SU-DHL-6 (cell line): ENCODE data around the gene SIK2.

Experiments
- CTCF ChIP-seq: fragments of 200-600 bp; sonication (generic); IDR thresholded peaks from one replicate; pipeline ENCODE4 v1.5.1; 2017; ENCODE audit warnings: antibody characterized with exemption, mild to moderate bottlenecking, low read length, moderate library complexity; ENCODE audit not compliant: insufficient read depth, poor library complexity, severe bottlenecking
- EZH2phosphoT487 ChIP-seq: fragments of 200-600 bp; sonication (generic), shearing (Covaris generic); conservative IDR thresholded peaks from 2 replicates; pipeline ENCODE4 v1.6.1; 2018; ENCODE audit warnings: mild to moderate bottlenecking, antibody characterized with exemption, low read length, moderate library complexity, mixed read lengths

GRCh38 chr11:111776398-111777093 lies 174.3 kb downstream of the SIK2 start:
- TF ChIP-seq CTCF: no peak
- TF ChIP-seq EZH2phosphoT487: no peak
